Measurements from ENCODE around the gene PPHLN1. TPM values are rescaled to one million over a fixed set of nuclear protein-coding genes. Genes with fewer than 3 reads are reported as not detected.

PPHLN1 gene
- total RNA-seq, 1 donor from 2014 or later = 14.7 TPM

GRCh38 chr12:42475106-42475505 is 149.1 kb downstream of the PPHLN1 start:
- DNase-seq (ENCODE audit: low spot score) = no peak
- ATAC-seq = no peak

- no peak for DNase-seq (ENCODE audit: low spot score)
- ATAC-seq = no peak
Measured at GRCh38 chr12:42477941-42478340, 152.0 kb downstream of the PPHLN1 start.

- ATAC-seq = no peak
- no peak for DNase-seq (ENCODE audit: low spot score)
Measured at GRCh38 chr12:42481368-42481767, 155.4 kb downstream of the PPHLN1 start.

- ATAC-seq (peak; percentile 2), DNase-seq (ENCODE audit: low spot score) (peak; percentile 52)
Measured at GRCh38 chr12:42482041-42482747, 156.2 kb downstream of the PPHLN1 start.

GRCh38 chr12:42482748-42483520 is 157.0 kb downstream of the PPHLN1 start:
- DNase-seq (ENCODE audit: low spot score) (peak; percentile 66), ATAC-seq (peak; percentile 87)

GRCh38 chr12:42483521-42483790 is 157.5 kb downstream of the PPHLN1 start:
- DNase-seq (ENCODE audit: low spot score) = no peak
- peak; percentile 37 for ATAC-seq

- ATAC-seq (no peak), DNase-seq (ENCODE audit: low spot score) (no peak)
Measured at GRCh38 chr12:42484996-42485395, 159.0 kb downstream of the PPHLN1 start.

GRCh38 chr12:42485823-42486222 is 159.9 kb downstream of the PPHLN1 start:
- ATAC-seq (no peak), DNase-seq (ENCODE audit: low spot score) (no peak)

GRCh38 chr12:42486407-42486806 is 160.4 kb downstream of the PPHLN1 start:
- DNase-seq (ENCODE audit: low spot score) (no peak), ATAC-seq (no peak)

- ATAC-seq = no peak
- DNase-seq (ENCODE audit: low spot score) = no peak
Measured at GRCh38 chr12:42490261-42490842, 164.4 kb downstream of the PPHLN1 start.

Other genes with a start within 250 kb of the PPHLN1 start
- gene GXYLT1, start 181.3 kb upstream of the PPHLN1 start, total RNA-seq = 9.2 TPM
- gene YAF2, start 87.9 kb upstream of the PPHLN1 start, total RNA-seq = 22.5 TPM
- gene ZCRB1, start 73 bp upstream of the PPHLN1 start, total RNA-seq = 17.6 TPM

Measured in left lobe of liver (tissue), 2 donors.